HG03558 (cell line): ENCODE results near the gene THAP11.
"Not testable (repeated sequence)": the region's sequence is repeated elsewhere in the genome, so short reads cannot be mapped to it uniquely, and the experiment has no call there.

Experiments
- ATAC-seq: cut with Tn5 transposase; IDR thresholded peaks from one replicate; pipeline ENCODE4 v1.9.1; 2021; ENCODE audit warnings: moderate number of reproducible peaks; ENCODE audit not compliant: unreplicated experiment; ENCODE audit errors: extremely low read depth

The THAP11 gene

DNA sequence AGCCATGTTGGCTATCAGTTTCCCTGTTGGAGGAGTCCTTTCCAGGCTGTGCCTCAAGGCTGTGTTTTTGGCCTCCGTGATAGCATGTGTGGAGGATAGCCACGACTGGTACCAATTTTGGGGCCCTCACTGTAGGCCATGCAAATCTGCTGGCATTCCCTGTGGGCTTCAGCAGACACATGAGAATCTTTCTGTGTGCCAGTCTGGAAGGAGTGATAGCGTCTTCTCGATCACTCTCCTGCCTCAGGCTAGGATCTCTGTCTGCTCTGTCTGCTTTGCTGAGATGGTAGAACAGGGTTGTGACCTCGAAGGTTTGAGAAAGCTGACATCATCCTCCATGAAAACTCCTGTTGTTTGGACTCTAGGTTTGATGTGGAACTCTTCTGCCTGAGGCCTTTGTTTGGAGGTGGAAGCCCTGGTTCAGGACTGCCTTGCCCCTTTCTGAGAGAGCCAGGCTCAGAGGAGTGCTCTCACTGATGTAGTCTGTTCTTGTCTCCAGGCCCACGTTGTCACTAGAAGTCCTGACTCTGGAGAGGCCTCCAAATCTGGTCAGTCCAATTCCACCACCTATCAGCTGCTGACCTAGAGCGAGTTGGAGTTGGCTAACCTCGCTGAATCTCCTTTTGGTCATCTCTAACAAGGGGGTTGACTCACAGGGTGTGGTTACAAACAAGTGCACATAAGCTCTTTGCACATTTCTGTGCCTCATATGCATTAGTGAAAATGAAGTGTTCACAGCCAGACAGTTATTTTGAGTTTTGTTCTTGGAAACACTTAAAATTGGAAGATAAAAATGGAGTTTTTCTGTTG is 18.7 kb downstream of the THAP11 start:
- ATAC-seq: no peak

DNA sequence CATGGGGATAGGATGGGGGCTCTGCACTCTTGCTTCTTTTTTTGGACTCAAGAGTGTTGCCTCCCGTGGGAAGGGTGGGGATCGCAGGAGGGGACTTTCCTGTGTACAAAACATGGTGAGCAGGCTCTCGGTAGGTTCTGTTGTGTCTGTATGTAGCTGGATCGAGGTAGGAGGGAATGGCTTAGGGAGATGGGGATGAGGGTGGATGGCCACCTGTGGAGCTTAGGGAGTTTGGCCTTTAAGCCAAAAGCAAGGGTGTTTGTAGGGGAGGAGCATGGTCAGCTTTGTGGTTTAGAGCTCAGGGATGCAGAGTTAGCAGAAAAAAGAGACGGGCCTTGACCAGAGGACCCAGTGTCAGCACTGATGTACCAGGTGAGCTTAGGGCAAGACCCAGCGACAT is 19.8 kb downstream of the THAP11 start:
- no peak for ATAC-seq

- ATAC-seq: no peak
Observed at GRCh38 chr16:67862623-67863583, 20.8 kb downstream of the THAP11 start.

GRCh38 chr16:67864044-67864443 is 21.9 kb downstream of the THAP11 start:
- not testable (repeated sequence) for ATAC-seq

DNA sequence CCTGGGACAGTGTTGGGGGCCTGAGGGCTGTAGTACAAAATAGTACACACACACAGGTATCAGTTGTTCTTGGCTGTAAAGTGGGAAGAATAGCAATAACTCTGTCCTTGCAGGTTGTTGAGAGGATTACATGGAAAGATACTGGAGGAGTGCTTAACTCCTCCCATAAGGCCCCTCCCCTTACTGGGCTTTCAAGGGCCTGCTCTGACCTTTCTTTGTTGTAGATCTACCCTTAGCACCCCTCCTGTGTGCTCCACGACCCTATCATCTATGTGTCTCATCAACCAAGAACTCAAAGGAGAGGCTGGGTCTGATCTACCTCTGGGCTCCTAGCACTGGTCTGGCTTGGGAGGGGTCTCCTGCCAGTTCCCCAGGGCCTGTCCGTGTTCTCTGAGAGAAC is 22.5 kb downstream of the THAP11 start:
- no peak for ATAC-seq

DNA sequence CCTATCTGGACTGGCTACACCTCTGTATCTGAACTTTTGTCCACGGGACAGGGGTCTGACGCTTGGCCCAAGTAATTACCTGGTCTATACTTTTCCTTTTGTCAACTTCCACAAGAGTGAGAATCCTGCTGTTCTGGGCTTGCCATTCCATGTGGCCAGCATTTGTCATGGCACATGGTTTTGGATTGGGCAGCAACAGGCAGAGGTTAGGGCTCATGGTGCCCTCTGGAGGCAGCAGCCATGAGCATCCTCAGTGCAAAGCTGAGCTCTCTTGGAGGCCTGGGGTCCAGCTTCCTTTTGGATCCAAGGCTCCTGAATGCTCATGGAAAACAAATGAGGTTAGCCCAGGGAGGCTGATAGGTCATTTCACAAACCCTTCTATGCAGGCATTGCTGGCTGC is 23.2 kb downstream of the THAP11 start:
- ATAC-seq: no peak

- no peak for ATAC-seq
Observed at GRCh38 chr16:67868290-67868689, 26.2 kb downstream of the THAP11 start.

- no peak for ATAC-seq
Observed at GRCh38 chr16:67869653-67870052, 27.5 kb downstream of the THAP11 start.

DNA sequence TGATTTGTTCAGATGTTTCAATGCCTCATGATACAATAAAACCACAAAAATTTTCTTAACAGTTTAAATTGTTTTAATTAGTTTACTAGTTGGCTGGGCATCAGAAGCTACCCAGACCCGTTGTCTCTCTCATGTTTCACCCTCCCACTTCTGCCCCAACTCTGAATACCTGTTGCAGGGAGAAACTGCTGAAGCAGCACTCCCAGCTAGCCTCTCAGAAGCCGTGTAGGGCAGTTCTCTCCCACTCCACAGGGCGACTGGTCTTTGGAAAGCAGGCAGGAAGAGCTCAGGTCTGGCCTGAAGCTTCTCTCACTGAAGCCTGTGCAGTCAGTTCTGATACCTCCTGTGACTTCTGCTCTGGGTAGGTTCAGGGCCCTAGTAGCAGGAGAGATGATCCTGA is 29.1 kb downstream of the THAP11 start:
- ATAC-seq: no peak

DNA sequence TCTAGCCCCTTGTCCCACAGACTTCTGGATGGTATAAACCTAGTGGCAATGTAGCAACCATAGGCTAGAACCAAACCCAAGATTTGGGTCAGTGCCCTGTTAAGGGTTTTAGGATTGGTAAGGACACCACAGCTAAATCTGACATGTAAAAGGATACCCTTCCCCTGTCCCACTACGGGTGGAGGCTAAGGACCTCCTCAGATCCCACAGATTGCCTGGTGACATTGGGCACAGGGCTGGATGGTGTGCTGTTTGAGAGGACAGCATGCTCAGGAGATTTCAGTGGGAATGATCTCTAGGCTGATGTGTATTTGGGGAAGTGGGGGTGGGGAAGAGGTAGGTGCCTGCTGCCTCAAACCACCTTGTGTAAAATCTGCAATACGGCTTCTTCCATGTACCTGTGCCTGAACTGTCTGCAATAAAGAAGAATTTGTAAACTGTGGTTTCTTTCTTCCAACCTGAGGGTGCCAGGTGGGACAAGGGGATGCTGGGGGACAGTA is 30.1 kb downstream of the THAP11 start:
- ATAC-seq: no peak

DNA sequence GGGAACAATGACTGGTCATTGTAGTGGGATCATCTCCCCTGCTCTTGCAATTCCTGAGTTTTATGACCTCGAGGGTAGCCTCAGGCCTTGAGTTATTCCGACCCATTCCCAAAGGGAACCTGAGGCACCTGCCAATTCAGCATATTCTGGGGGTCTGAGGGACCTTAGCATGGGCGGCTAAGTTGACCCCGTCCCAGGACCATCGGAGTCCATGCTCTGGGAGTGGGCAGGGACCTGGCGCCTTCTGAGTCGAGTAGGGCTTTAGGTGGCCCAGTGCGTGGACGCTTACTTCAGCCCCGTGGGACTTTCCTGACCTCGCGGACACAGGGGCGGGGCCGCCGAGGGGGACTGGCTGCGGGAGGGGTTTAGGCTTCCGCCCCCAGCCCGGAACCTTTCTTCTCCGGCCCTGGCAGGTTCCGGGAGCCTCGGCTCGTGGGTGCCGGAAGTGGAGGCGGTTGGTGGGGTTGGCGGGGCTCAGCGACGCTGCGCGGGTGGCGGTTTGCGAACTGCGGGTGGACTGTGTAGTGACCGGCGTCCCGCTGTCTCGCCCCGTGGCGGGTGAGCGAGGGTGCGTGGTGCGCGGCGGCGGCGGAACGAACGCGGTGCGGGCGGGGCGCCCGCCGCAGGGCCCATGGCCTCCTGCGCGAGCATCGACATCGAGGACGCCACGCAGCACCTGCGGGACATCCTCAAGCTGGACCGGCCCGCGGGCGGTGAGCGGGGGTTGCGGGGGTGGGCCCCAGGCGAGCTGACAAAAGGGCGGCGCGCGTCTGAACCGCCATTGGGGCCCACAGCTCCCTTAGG is 30.7 kb downstream of the THAP11 start, which contains the start of gene EDC4:
TSS of gene EDC4 (plus strand) at position 422 of the 804 bp plus-strand sequence. CDS start at position 632, 210 bp downstream.
- no peak for ATAC-seq

DNA sequence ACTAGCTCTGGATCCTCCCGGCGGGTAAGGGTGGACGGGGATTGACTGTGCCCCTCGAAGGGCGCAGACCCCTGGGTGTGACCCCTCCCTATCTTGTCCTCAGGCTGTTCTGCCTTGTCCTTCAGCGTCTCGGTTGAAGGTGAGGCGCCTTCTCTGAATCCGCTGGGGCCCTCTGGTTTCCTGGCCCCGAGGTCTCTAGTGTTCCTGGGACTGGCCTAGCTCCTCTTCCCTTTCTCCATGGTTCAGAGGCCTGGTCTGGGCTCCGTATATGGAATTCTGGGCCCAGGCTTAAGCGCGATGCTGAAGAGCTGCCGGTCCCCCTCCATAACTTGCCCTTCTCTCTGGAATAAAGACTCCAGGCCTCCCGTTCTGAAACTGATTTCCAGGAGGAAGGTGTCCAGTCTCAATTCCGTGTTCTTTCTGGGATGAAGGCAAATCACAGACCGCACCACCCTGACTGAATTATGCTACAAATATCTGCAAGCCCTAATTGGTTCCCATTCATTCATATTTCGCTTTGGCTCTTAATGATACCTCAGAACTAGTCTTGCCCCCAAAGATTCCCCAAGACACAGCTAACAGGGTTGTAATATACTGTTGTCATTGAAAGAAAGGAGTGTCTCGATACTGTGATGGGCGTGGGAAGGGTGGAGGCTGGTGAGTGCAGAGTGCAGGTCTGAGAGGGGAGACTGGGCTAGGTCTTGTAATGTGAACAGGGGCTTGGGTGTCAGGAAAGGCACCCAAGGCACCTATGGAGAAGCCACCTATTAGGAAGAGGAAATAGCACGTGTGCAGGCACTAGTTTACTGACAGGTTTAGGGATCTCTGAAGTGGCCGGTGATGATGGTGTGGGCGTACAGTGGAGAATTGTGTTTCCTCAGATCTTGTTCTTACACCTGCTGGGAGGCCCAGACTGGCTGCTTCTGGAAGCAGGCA is 31.6 kb downstream of the THAP11 start:
- ATAC-seq: no peak

GRCh38 chr16:67874372-67874771 is 32.3 kb downstream of the THAP11 start:
- no peak for ATAC-seq

DNA sequence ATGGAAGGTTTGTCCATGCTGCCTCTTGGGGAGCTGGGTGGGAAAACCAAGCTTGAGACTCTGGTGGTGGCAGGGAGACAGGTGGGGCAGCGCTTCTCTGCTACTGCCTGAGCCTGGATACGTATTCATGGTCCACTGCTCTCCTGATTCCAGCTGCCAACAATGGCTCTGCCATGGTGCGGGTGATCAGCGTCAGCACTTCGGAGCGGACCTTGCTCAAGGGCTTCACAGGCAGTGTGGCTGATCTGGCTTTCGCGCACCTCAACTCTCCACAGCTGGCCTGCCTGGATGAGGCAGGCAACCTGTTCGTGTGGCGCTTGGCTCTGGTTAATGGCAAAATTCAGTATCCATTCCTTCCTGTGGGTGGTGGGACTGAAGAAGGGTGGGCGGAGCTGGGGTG is 34.9 kb downstream of the THAP11 start:
- no peak for ATAC-seq

DNA sequence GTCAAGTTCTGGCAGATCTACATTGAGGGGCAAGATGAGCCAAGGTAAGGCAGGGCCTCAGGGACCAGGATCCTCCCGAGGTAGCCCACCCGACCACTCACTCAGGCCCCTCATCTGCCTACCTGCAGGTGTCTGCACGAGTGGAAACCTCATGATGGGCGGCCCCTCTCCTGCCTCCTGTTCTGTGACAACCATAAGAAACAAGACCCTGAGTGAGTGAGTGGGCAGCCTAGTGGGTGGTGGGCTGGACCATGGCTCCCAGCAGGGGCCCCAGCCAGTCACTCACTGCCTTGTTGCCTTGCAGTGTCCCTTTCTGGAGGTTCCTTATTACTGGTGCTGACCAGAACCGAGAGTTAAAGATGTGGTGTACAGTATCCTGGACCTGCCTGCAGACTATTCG is 36.1 kb downstream of the THAP11 start:
- ATAC-seq: no peak

DNA sequence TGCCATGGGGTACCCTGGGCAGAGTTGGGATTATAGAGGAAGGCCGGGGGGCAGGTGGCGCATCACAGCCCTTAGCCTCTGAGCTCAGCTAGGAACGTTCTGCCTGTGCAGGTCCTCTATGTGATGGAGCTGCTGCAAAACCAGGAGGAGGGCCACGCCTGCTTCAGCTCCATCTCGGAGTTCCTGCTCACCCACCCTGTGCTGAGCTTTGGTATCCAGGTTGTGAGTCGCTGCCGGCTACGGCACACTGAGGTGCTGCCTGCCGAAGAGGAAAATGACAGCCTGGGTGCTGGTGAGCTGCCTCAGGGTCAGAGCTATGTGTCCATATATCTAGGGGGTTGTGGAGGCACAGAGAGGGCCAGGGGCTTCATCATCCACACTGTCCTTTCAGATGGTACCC is 36.7 kb downstream of the THAP11 start:
- no peak for ATAC-seq

GRCh38 chr16:67879462-67879861 is 37.3 kb downstream of the THAP11 start:
- no peak for ATAC-seq

- no peak for ATAC-seq
Observed at GRCh38 chr16:67879936-67880335, 37.8 kb downstream of the THAP11 start.

DNA sequence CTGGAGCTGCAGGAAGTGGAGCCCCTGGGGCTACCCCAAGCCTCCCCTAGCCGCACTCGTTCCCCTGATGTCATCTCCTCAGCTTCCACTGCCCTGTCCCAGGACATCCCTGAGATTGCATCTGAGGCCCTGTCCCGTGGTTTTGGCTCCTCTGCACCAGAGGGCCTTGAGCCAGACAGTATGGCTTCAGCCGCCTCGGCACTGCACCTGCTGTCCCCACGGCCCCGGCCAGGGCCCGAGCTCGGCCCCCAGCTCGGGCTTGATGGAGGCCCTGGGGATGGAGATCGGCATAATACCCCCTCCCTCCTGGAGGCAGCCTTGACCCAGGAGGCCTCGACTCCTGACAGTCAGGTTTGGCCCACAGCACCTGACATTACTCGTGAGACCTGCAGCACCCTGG is 38.5 kb downstream of the THAP11 start:
- no peak for ATAC-seq
